Measurements from ENCODE around the gene ERN1.
A peak's percentile ranks its signal among the peaks of the same experiment; 100 is the strongest.
"Not testable (repeated sequence)": the region's sequence is repeated elsewhere in the genome, so short reads cannot be mapped to it uniquely, and the experiment has no call there.

Gene ERN1

GRCh38 chr17:64134216-64134970, 4.4 kb upstream of the ERN1 start:
- DNase-seq, result no peak

- peak; percentile 30 for DNase-seq
Observed at GRCh38 chr17:64133546-64134215, 3.7 kb upstream of the ERN1 start.

GRCh38 chr17:64131606-64132270, 1.8 kb upstream of the ERN1 start:
- no peak for DNase-seq

GRCh38 chr17:64130559-64131001, 636 bp upstream of the ERN1 start:
- no peak for DNase-seq

GRCh38 chr17:64129515-64129764, 504 bp downstream of the ERN1 start:
- no peak for DNase-seq

- no peak for DNase-seq
Observed at GRCh38 chr17:64128787-64129514, 993 bp downstream of the ERN1 start.

- DNase-seq, result no peak
Observed at GRCh38 chr17:64126918-64127317, 3.0 kb downstream of the ERN1 start.

GRCh38 chr17:64125937-64126336, 4.0 kb downstream of the ERN1 start:
- DNase-seq, result no peak

- no peak for DNase-seq
Observed at GRCh38 chr17:64124609-64125008, 5.3 kb downstream of the ERN1 start.

- DNase-seq, result no peak
Observed at GRCh38 chr17:64123114-64123513, 6.8 kb downstream of the ERN1 start.

- DNase-seq, result not testable (repeated sequence)
Observed at GRCh38 chr17:64120972-64121786, 8.8 kb downstream of the ERN1 start.

- no peak for DNase-seq
Observed at GRCh38 chr17:64120159-64120810, 9.7 kb downstream of the ERN1 start.

GRCh38 chr17:64117981-64118979, 11.7 kb downstream of the ERN1 start:
- peak; percentile 54 for DNase-seq

GRCh38 chr17:64115822-64116534, 14.0 kb downstream of the ERN1 start:
- DNase-seq, result no peak

GRCh38 chr17:64115043-64115698, 14.8 kb downstream of the ERN1 start:
- no peak for DNase-seq

GRCh38 chr17:64113006-64113405, 16.9 kb downstream of the ERN1 start:
- DNase-seq, result no peak

- no peak for DNase-seq
Observed at GRCh38 chr17:64111831-64112230, 18.1 kb downstream of the ERN1 start.

GRCh38 chr17:64110379-64111152, 19.4 kb downstream of the ERN1 start:
- DNase-seq, result no peak

- DNase-seq, result no peak
Observed at GRCh38 chr17:64109400-64109799, 20.5 kb downstream of the ERN1 start.

Measured in NCI-H524 treated with DMSO at 0.1 percent for 48 hours (cell line).